Measurements from ENCODE around the gene DGKG.
A peak's percentile ranks its signal among the peaks of the same experiment; 100 is the strongest.

DGKG gene

GRCh38 chr3:186098740-186099139 is 263.3 kb downstream of the DGKG start:
- POLR2A ChIA-PET (ENCODE audit: low non-redundant PET) = no interaction called here
- TF ChIP-seq CTCF (conservative IDR thresholded peaks at IDR 0.05; ENCODE audit: low read depth) = no peak

GRCh38 chr3:186097663-186098451 is 264.2 kb downstream of the DGKG start:
- ChIA-PET CTCF (interaction anchor here (0.6 to 1.1 kb wide), 2 partner anchors 37 to 441 kb away, joined by 3 to 4 read pairs; no protein-coding TSS in a partner anchor), POLR2A (ENCODE audit: low non-redundant PET) (no interaction called here)
- peak overlapping the region; percentile 66 for H3K27ac ChIP-seq
- TF ChIP-seq CTCF (conservative IDR thresholded peaks at IDR 0.05; ENCODE audit: low read depth) = no peak
- peak; percentile 74 for DNase-seq (ENCODE audit: low spot score)

More at GRCh38 chr3:186098740-186099139, 263.3 kb downstream of the DGKG start:
- CTCF ChIA-PET = interaction anchor here (0.5 to 1.1 kb wide), 2 partner anchors 71 to 518 kb away, joined by 3 read pairs; no protein-coding TSS in a partner anchor
- DNase-seq (ENCODE audit: low spot score) = no peak
- no peak overlapping the region for H3K27ac ChIP-seq

DNA sequence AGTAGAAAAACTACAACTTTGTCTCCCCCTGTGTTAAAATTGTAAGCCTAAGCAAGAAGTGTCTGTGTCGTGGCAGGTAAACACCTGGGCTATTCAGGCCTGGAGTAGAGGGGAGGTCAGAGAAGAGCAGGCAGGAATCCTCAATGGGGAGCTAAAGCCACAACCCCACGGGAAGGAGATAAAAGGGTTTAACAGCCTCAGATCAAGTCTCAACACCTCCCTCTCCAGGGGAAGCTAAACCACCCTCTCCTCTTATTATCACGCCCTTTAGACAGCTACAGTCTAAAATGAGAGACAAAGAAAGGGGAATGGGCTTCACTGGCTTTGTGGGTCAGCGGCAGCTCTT is 264.7 kb downstream of the DGKG start:
- no peak for TF ChIP-seq CTCF (conservative IDR thresholded peaks at IDR 0.05; ENCODE audit: low read depth)
- DNase-seq (ENCODE audit: low spot score) = no peak
- ChIA-PET POLR2A (ENCODE audit: low non-redundant PET) (no interaction called here), CTCF (interaction anchor here (0.6 to 1.1 kb wide), 2 partner anchors 36 to 442 kb away, joined by 3 to 4 read pairs; no protein-coding TSS in a partner anchor)
- peak overlapping the region; percentile 66 for H3K27ac ChIP-seq

Data from RWPE1 (cell line).